Right cardiac atrium (tissue), 5 donors: ENCODE results near the gene TMC5. TPM values are rescaled to one million over a fixed set of nuclear protein-coding genes. Genes with fewer than 3 reads are reported as not detected.
"Not testable (repeated sequence)": the region's sequence is repeated elsewhere in the genome, so short reads cannot be mapped to it uniquely, and the experiment has no call there.

Experiments
- ATAC-seq, 2 donors: fragments of 200-7000 bp; cut with Tn5 transposase; one replicate each; pipeline versions ENCODE4 v1.8.0 to v1.9.1; 2020; ENCODE audit warnings: moderate library complexity in 2 of 2, mild to moderate bottlenecking in 1 of 2
- DNase-seq, 3 donors: peaks; one replicate each; pipeline ENCODE4 v3.0.0-alpha.2; 2020
- H3K27ac ChIP-seq: one replicate; pipeline ENCODE4 v1.5.1; 2013; ENCODE audit warnings: mild to moderate bottlenecking, low read length, control low read depth, moderate library complexity
- H3K27me3 ChIP-seq: one replicate; pipeline ENCODE4 v1.6.1; 2013; ENCODE audit not compliant: control insufficient read depth, insufficient read depth
- H3K4me1 ChIP-seq: one replicate; pipeline ENCODE4 v1.6.1; 2013; ENCODE audit warnings: low read length; ENCODE audit not compliant: control insufficient read depth, insufficient read depth
- H3K4me3 ChIP-seq: one replicate; pipeline ENCODE4 v1.5.1; 2013; ENCODE audit warnings: low read length, control low read depth
- H3K9me3 ChIP-seq: one replicate; pipeline ENCODE4 v1.6.1; 2013; ENCODE audit warnings: low read length; ENCODE audit not compliant: control insufficient read depth
- WGBS: extraction: QIAGEN DNeasy Blood & Tissue Kit; methylation state at CpG from one replicate; pipeline ENCODE4 v1.1.7; 2013; 5-methylcytosine and 5-hydroxymethylcytosine counted together
- intact Hi-C, 4 donors: fragments of 100-400 bp; cut with DNase I; formaldehyde crosslinking; loops; one replicate each; pipeline versions ENCODE4 v1.11.0 to v1.14.0; 2022 to 2023
- long read RNA-seq, 4 donors: library from polyadenylated mRNA; unstranded; transcript quantifications; one replicate each; pipeline ENCODE4 v2.0.0, GENCODE V29; 2020 to 2021
- polyA plus RNA-seq: library from polyadenylated mRNA; stranded (reverse); fragments of 200-250 nt; gene quantifications from one replicate; pipeline ENCODE4 v1.2.3, GENCODE V29; 2013
- total RNA-seq, 4 donors: library from RNA; stranded (reverse); fragmentation: NEBNext Ultra II Directional; extraction: Animal tissue kit (Norgen Biotek cat#: 25700); gene quantifications; one replicate each; pipeline ENCODE4 v1.2.1, GENCODE V29; 2021
- donor health status: healthy with polysubstance abuse.
- donor health status: DM: no; HTN: yes; CAD: no.
- donor health status: DM: no; HTN: no; CAD: no.
- donor health status: DM: no; HTN: yes; CAD: no; lungs with severe emphysema.
- donor health status: DM: yes; HTN: yes; CAD: no.

Gene TMC5
- under 1 TPM; 0.14 to 0.81 (median 0.43) TPM for total RNA-seq
- polyA plus RNA-seq: 0.11 TPM
- long read RNA-seq, donor 1: 0 reads
- long read RNA-seq, donor 2: 0 reads
- long read RNA-seq, donor 3, partial matches to known transcripts: 1 of 1 reads
- long read RNA-seq, donor 3, other reads (novel, unspliced or antisense): 0 of 1 reads
- long read RNA-seq, donor 4: 0 reads

- no peak for DNase-seq
- Histone ChIP-seq H3K4me3 (no peak within 1 kb of the TSS), H3K27ac (no peak within 1 kb of the TSS), H3K27me3 (peaks cover 3% of the 10 kb centered on the region), H3K9me3 (no peaks in the 10 kb centered on the region), H3K4me1 (no peaks in the 10 kb centered on the region)
- 56% methylated on average over 12 of the region's 12 CpGs for WGBS
- intact Hi-C loops: no loop called here
- ATAC-seq: no peak
Measured at GRCh38 chr16:19417640-19418039, at the start of gene TMC5. Gene TMC5 (plus strand): TSS chr16:19417883. CDS start chr16:19440039, 22,156 bp downstream.

GRCh38 chr16:19372541-19372940 is 45.1 kb upstream of the TMC5 start:
- not testable (repeated sequence) for H3K27me3 ChIP-seq, H3K4me1 ChIP-seq, H3K9me3 ChIP-seq, H3K27ac ChIP-seq, ATAC-seq, DNase-seq, H3K4me3 ChIP-seq
- WGBS: 81% methylated on average over 7 of the region's 7 CpGs
- intact Hi-C loops: loop anchor here in 2 of 4 donors (5.0 to 10.0 kb wide), 2 partner anchors 198 to 285 kb away; no protein-coding TSS in a partner anchor

GRCh38 chr16:19374402-19374801 is 43.3 kb upstream of the TMC5 start:
- intact Hi-C loops: loop anchor here in 2 of 4 donors (2.0 to 10.0 kb wide), 3 partner anchors 200 to 288 kb away; no protein-coding TSS in a partner anchor
- H3K4me3 ChIP-seq: no peak overlapping the region
- H3K27me3 ChIP-seq: no peaks in the 10 kb centered on the region
- WGBS: 90% methylated on average over 3 of the region's 3 CpGs
- DNase-seq (no peak), ATAC-seq (no peak)
- H3K27ac ChIP-seq: no peak overlapping the region
- H3K9me3 ChIP-seq: no peaks in the 10 kb centered on the region
- H3K4me1 ChIP-seq: no peaks in the 10 kb centered on the region

GRCh38 chr16:19375561-19376158 is 42.0 kb upstream of the TMC5 start:
- Histone ChIP-seq H3K9me3 (no peaks in the 10 kb centered on the region), H3K4me1 (no peaks in the 10 kb centered on the region), H3K27me3 (no peaks in the 10 kb centered on the region), H3K4me3 (no peak overlapping the region), H3K27ac (no peak overlapping the region)
- peak; percentile 50 to 71 for ATAC-seq
- intact Hi-C loops: loop anchor here in 3 of 4 donors (2.0 to 10.0 kb wide), 4 partner anchors 201 to 293 kb away; no protein-coding TSS in a partner anchor
- 35% methylated on average over 4 of the region's 4 CpGs for WGBS
- DNase-seq: peak in 1 of 3 donors; percentile 22

- no peaks in the 10 kb centered on the region for H3K9me3 ChIP-seq
- DNase-seq (no peak), ATAC-seq (no peak)
- intact Hi-C loops: loop anchor here in 3 of 4 donors (5.0 to 10.0 kb wide), 3 partner anchors 203 to 296 kb away; no protein-coding TSS in a partner anchor
- no peak overlapping the region for H3K27ac ChIP-seq
- 86% methylated on average over 3 of the region's 3 CpGs for WGBS
- no peak overlapping the region for H3K4me3 ChIP-seq
- H3K4me1 ChIP-seq: no peaks in the 10 kb centered on the region
- H3K27me3 ChIP-seq: no peaks in the 10 kb centered on the region
Measured at GRCh38 chr16:19377864-19378263, 39.8 kb upstream of the TMC5 start.

GRCh38 chr16:19378511-19378910 is 39.2 kb upstream of the TMC5 start:
- 54% methylated on average over 3 of the region's 3 CpGs for WGBS
- no peaks in the 10 kb centered on the region for H3K27me3 ChIP-seq
- ATAC-seq (no peak), DNase-seq (no peak)
- H3K4me3 ChIP-seq: no peak overlapping the region
- H3K9me3 ChIP-seq: no peaks in the 10 kb centered on the region
- H3K27ac ChIP-seq: no peak overlapping the region
- H3K4me1 ChIP-seq: no peaks in the 10 kb centered on the region
- intact Hi-C loops: loop anchor here in 3 of 4 donors (5.0 to 10.0 kb wide), 3 partner anchors 204 to 296 kb away; no protein-coding TSS in a partner anchor

GRCh38 chr16:19379838-19380237 is 37.8 kb upstream of the TMC5 start:
- no peak for DNase-seq
- H3K27ac ChIP-seq: no peak overlapping the region
- no peaks in the 10 kb centered on the region for H3K9me3 ChIP-seq
- no peaks in the 10 kb centered on the region for H3K4me1 ChIP-seq
- intact Hi-C loops: loop anchor here in 3 of 4 donors (5.0 to 10.0 kb wide), 3 partner anchors 205 to 298 kb away; no protein-coding TSS in a partner anchor
- ATAC-seq: no peak
- no peak overlapping the region for H3K4me3 ChIP-seq
- WGBS: 43% methylated on average over 2 of the region's 2 CpGs
- H3K27me3 ChIP-seq: no peaks in the 10 kb centered on the region

- 31% methylated on average over 3 of the region's 3 CpGs for WGBS
- Histone ChIP-seq H3K4me3 (no peak overlapping the region), H3K9me3 (no peaks in the 10 kb centered on the region), H3K4me1 (no peaks in the 10 kb centered on the region), H3K27me3 (no peaks in the 10 kb centered on the region), H3K27ac (no peak overlapping the region)
- DNase-seq: no peak
- intact Hi-C loops: no loop called here
- ATAC-seq: no peak
Measured at GRCh38 chr16:19380328-19380727, 37.4 kb upstream of the TMC5 start.

GRCh38 chr16:19382084-19382801 is 35.4 kb upstream of the TMC5 start:
- H3K27me3 ChIP-seq: no peaks in the 10 kb centered on the region
- no peak overlapping the region for H3K4me3 ChIP-seq
- intact Hi-C loops: no loop called here
- 69% methylated on average over 2 of the region's 2 CpGs for WGBS
- DNase-seq (no peak), ATAC-seq (no peak)
- H3K4me1 ChIP-seq: no peaks in the 10 kb centered on the region
- no peak overlapping the region for H3K27ac ChIP-seq
- H3K9me3 ChIP-seq: peaks cover 1% of the 10 kb centered on the region

GRCh38 chr16:19382887-19383816 is 34.5 kb upstream of the TMC5 start:
- ATAC-seq (no peak), DNase-seq (peak in 2 of 3 donors; percentile 38 to 43)
- Histone ChIP-seq H3K27ac (no peak overlapping the region), H3K4me1 (no peaks in the 10 kb centered on the region), H3K4me3 (no peak overlapping the region), H3K9me3 (peaks cover 2% of the 10 kb centered on the region), H3K27me3 (no peaks in the 10 kb centered on the region)
- 56% methylated on average over 20 of the region's 20 CpGs for WGBS
- intact Hi-C loops: no loop called here
